ENCODE results near the gene SPAG9. TPM values are rescaled to one million over a fixed set of nuclear protein-coding genes. Genes with fewer than 3 reads are reported as not detected.
"Not testable (repeated sequence)": the region's sequence is repeated elsewhere in the genome, so short reads cannot be mapped to it uniquely, and the experiment has no call there.

The SPAG9 gene
- total RNA-seq, 1 experiment from 2014 or later, result 78.5 TPM

GRCh38 chr17:50944054-50944901, 176.4 kb downstream of the SPAG9 start:
- no peak for TF ChIP-seq CTCF (IDR thresholded peaks at IDR 0.05; ENCODE audit: unreplicated experiment)
- no TSS peak for BruUV-seq (replicated peaks)
- no peaks in the 10 kb centered on the region for H3K27me3 Mint-ChIP-seq (ENCODE audit: insufficient read depth, unreplicated experiment)
- no peak overlapping the region for H3K4me3 Mint-ChIP-seq (ENCODE audit: unreplicated experiment)
- POLR2A ChIA-PET, result no interaction called here
- CTCF ChIA-PET, result interaction anchor here (1.9 kb wide), 1 partner anchor 92 kb away, joined by 12 read pairs; no protein-coding TSS in a partner anchor
- no peaks in the 10 kb centered on the region for H3K9me3 Mint-ChIP-seq (ENCODE audit: unreplicated experiment)
- H3K27ac Mint-ChIP-seq (ENCODE audit: low read depth, unreplicated experiment), result no peak overlapping the region
- DNase-seq (ENCODE audit: unreplicated experiment), result no peak
- intact Hi-C loops (cut with micrococcal nuclease), result no loop called here
- H3K4me1 Mint-ChIP-seq (ENCODE audit: insufficient read depth, unreplicated experiment), result peaks cover 6% of the 10 kb centered on the region
- H3K36me3 Mint-ChIP-seq (ENCODE audit: insufficient read depth, unreplicated experiment), result no peaks in the 10 kb centered on the region

GRCh38 chr17:50943575-50943933, 177.1 kb downstream of the SPAG9 start:
- Mint-ChIP-seq H3K9me3 (ENCODE audit: unreplicated experiment) (no peaks in the 10 kb centered on the region), H3K4me3 (ENCODE audit: unreplicated experiment) (no peak overlapping the region), H3K36me3 (ENCODE audit: insufficient read depth, unreplicated experiment) (no peaks in the 10 kb centered on the region), H3K4me1 (ENCODE audit: insufficient read depth, unreplicated experiment) (peaks cover 11% of the 10 kb centered on the region), H3K27ac (ENCODE audit: low read depth, unreplicated experiment) (no peak overlapping the region), H3K27me3 (ENCODE audit: insufficient read depth, unreplicated experiment) (no peaks in the 10 kb centered on the region)
- intact Hi-C loops (cut with micrococcal nuclease), result no loop called here
- no peak for TF ChIP-seq CTCF (IDR thresholded peaks at IDR 0.05; ENCODE audit: unreplicated experiment)
- ChIA-PET CTCF (interaction anchor here (0.6 kb wide), 1 partner anchor 33 kb away, joined by 3 read pairs; no protein-coding TSS in a partner anchor), POLR2A (interaction anchor here (1.5 kb wide), 1 partner anchor 77 kb away, joined by 6 read pairs; the partner anchor contains the start of gene TOB1)
- no peak for DNase-seq (ENCODE audit: unreplicated experiment)
- no TSS peak for BruUV-seq (replicated peaks)

GRCh38 chr17:50941676-50942048, 179.0 kb downstream of the SPAG9 start:
- H3K27ac Mint-ChIP-seq (ENCODE audit: low read depth, unreplicated experiment); intact Hi-C loops (cut with micrococcal nuclease); DNase-seq (ENCODE audit: unreplicated experiment); H3K36me3 Mint-ChIP-seq (ENCODE audit: insufficient read depth, unreplicated experiment); H3K27me3 Mint-ChIP-seq (ENCODE audit: insufficient read depth, unreplicated experiment); H3K4me3 Mint-ChIP-seq (ENCODE audit: unreplicated experiment); BruUV-seq (replicated peaks); H3K4me1 Mint-ChIP-seq (ENCODE audit: insufficient read depth, unreplicated experiment); H3K9me3 Mint-ChIP-seq (ENCODE audit: unreplicated experiment): not testable (repeated sequence)
- ChIA-PET POLR2A (interaction anchor here (0.7 to 0.9 kb wide), 2 partner anchors 45 to 76 kb away, joined by 3 read pairs; partner anchors contain the start of gene TOB1), CTCF (interaction anchor here (0.6 to 2.7 kb wide), 2 partner anchors 35 to 90 kb away, joined by 3 to 14 read pairs; no protein-coding TSS in a partner anchor)

GRCh38 chr17:50939795-50940684, 180.6 kb downstream of the SPAG9 start:
- H3K27me3 Mint-ChIP-seq (ENCODE audit: insufficient read depth, unreplicated experiment), result no peaks in the 10 kb centered on the region
- no peaks in the 10 kb centered on the region for H3K36me3 Mint-ChIP-seq (ENCODE audit: insufficient read depth, unreplicated experiment)
- peaks cover 16% of the 10 kb centered on the region for H3K4me1 Mint-ChIP-seq (ENCODE audit: insufficient read depth, unreplicated experiment)
- no TSS peak for BruUV-seq (replicated peaks)
- intact Hi-C loops (cut with micrococcal nuclease), result no loop called here
- no peak overlapping the region for H3K27ac Mint-ChIP-seq (ENCODE audit: low read depth, unreplicated experiment)
- CTCF ChIA-PET, result interaction anchor here (0.6 to 2.7 kb wide), 5 partner anchors 10 to 157 kb away, joined by 3 to 14 read pairs (median 4); no protein-coding TSS in a partner anchor
- no peaks in the 10 kb centered on the region for H3K9me3 Mint-ChIP-seq (ENCODE audit: unreplicated experiment)
- no peak overlapping the region for H3K4me3 Mint-ChIP-seq (ENCODE audit: unreplicated experiment)
- DNase-seq (ENCODE audit: unreplicated experiment), result no peak
- TF ChIP-seq CTCF (IDR thresholded peaks at IDR 0.05; ENCODE audit: unreplicated experiment), result no peak
- POLR2A ChIA-PET, result interaction anchor here (0.6 to 1.6 kb wide), 4 partner anchors 10 to 1383 kb away, joined by 3 to 5 read pairs (median 4); no protein-coding TSS in a partner anchor
